Smooth muscle cell (in vitro differentiated cells): Measurements from ENCODE around the gene PDE4A. TPM values are rescaled to one million over a fixed set of nuclear protein-coding genes. Genes with fewer than 3 reads are reported as not detected.

Experiments used
- DNase-seq: peaks from one replicate; lab custom pipeline; 2025; ENCODE audit not compliant: unreplicated experiment; lab: John Stamatoyannopoulos, UW
- H2AFZ ChIP-seq: fragments of 200-600 bp; sonication (generic); 2 replicates; pipeline ENCODE4 v1.6.0; 2016; ENCODE audit warnings: antibody characterized with exemption, low read depth, mild to moderate bottlenecking
- H3F3A ChIP-seq: fragments of 200-600 bp; sonication (generic); 2 replicates; pipeline ENCODE4 v1.6.0; 2017; ENCODE audit warnings: antibody characterized with exemption, low read depth
- H3K27ac ChIP-seq: fragments of 200-600 bp; sonication (generic); 2 replicates; pipeline ENCODE4 v1.5.1; 2016; ENCODE audit warnings: low read depth, mild to moderate bottlenecking
- H3K27me3 ChIP-seq: fragments of 200-600 bp; sonication (generic); 2 replicates; pipeline ENCODE4 v1.6.1; 2016; ENCODE audit warnings: low read depth, mild to moderate bottlenecking
- H3K36me3 ChIP-seq: fragments of 200-600 bp; sonication (generic); 2 replicates; pipeline ENCODE4 v1.5.1; 2016; ENCODE audit warnings: low read depth
- H3K4me1 ChIP-seq: fragments of 200-600 bp; sonication (generic); 2 replicates; pipeline ENCODE4 v1.5.1; 2016; ENCODE audit warnings: low read depth
- H3K4me2 ChIP-seq: fragments of 200-600 bp; sonication (generic); 2 replicates; pipeline ENCODE4 v1.6.0; 2016; ENCODE audit warnings: mild to moderate bottlenecking
- H3K4me3 ChIP-seq: fragments of 200-600 bp; sonication (generic); 2 replicates; pipeline ENCODE4 v1.5.1; 2016; ENCODE audit warnings: mild to moderate bottlenecking
- H3K79me2 ChIP-seq: fragments of 200-600 bp; sonication (generic); 2 replicates; pipeline ENCODE4 v1.6.0; 2016; ENCODE audit warnings: low read depth, mild to moderate bottlenecking
- H3K9ac ChIP-seq: fragments of 200-600 bp; sonication (generic); 2 replicates; pipeline ENCODE4 v1.6.0; 2016; ENCODE audit warnings: low read depth
- H3K9me3 ChIP-seq: fragments of 200-600 bp; sonication (generic); replicated peaks from 2 replicates; pipeline ENCODE4 v1.5.1; 2016; ENCODE audit warnings: low read depth
- H4K20me1 ChIP-seq: fragments of 200-600 bp; sonication (generic); 2 replicates; pipeline ENCODE4 v1.6.0; 2016; ENCODE audit warnings: low read depth
- CTCF ChIP-seq: fragments of 200-600 bp; sonication (generic); IDR thresholded peaks from 2 replicates; pipeline ENCODE4 v1.5.1; 2017; ENCODE audit warnings: borderline replicate concordance, mild to moderate bottlenecking, antibody characterized with exemption; ENCODE audit not compliant: insufficient read depth, poor library complexity, severe bottlenecking
- WGBS: methylation state at CpG from one replicate; pipeline ENCODE4 v1.1.7; 2016; ENCODE audit warnings: low lambda C conversion rate; 5-methylcytosine and 5-hydroxymethylcytosine counted together
- polyA plus RNA-seq: library from polyadenylated mRNA; unstranded; fragments of >200 nt; fragmentation: Nextera tagmentation; extraction: Ambion mirVana; gene quantifications from 2 replicates; pipeline ENCODE4 v1.2.1, GENCODE V29; 2016
- total RNA-seq: library from RNA; depleted of rRNA; stranded (reverse); fragments of >200 nt; gene quantifications from 2 replicates; pipeline ENCODE4 v1.2.3, GENCODE V29; 2014

The PDE4A gene
- total and polyA plus RNA-seq, 2 experiments from 2014 or later = 2.7 to 16.4 TPM

GRCh38 chr19:10422046-10422461, 1.7 kb downstream of the PDE4A start:
- no peaks in the 10 kb centered on the region for H3K36me3 ChIP-seq
- H3F3A ChIP-seq = peaks cover 3% of the 10 kb centered on the region

GRCh38 chr19:10422846-10423245, 2.5 kb downstream of the PDE4A start:
- Histone ChIP-seq H3K4me2 (no peak overlapping the region), H3K27me3 (peaks cover 63% of the 10 kb centered on the region)
- WGBS = 91% methylated on average over 3 of the region's 3 CpGs

More at GRCh38 chr19:10422046-10422461, 1.7 kb downstream of the PDE4A start:
- H4K20me1 ChIP-seq = no peaks in the 10 kb centered on the region
- no peak overlapping the region for H3K27ac ChIP-seq
- no peak overlapping the region for H2AFZ ChIP-seq
- 72% methylated on average over 4 of the region's 4 CpGs for WGBS
- no peak overlapping the region for H3K4me2 ChIP-seq
- peaks cover 71% of the 10 kb centered on the region for H3K27me3 ChIP-seq
- peaks cover 14% of the 10 kb centered on the region for H3K4me1 ChIP-seq
- no peak for TF ChIP-seq CTCF
- H3K79me2 ChIP-seq = no peaks in the 10 kb centered on the region
- no peaks in the 10 kb centered on the region for H3K9me3 ChIP-seq
- no peak overlapping the region for H3K9ac ChIP-seq
- H3K4me3 ChIP-seq = no peak overlapping the region
- DNase-seq = no peak

GRCh38 chr19:10424011-10424637, 3.8 kb downstream of the PDE4A start:
- no peaks in the 10 kb centered on the region for H3K79me2 ChIP-seq
- H3K27ac ChIP-seq = no peak overlapping the region
- no peak overlapping the region for H3K9ac ChIP-seq
- H3K36me3 ChIP-seq = no peaks in the 10 kb centered on the region
- no peaks in the 10 kb centered on the region for H4K20me1 ChIP-seq
- peaks cover 51% of the 10 kb centered on the region for H3K27me3 ChIP-seq
- H3K4me3 ChIP-seq = peak overlapping the region; percentile 27
- TF ChIP-seq CTCF = peak; percentile 88
- peak overlapping the region; percentile 88 for H3K4me2 ChIP-seq
- H3F3A ChIP-seq = no peaks in the 10 kb centered on the region
- peak; percentile 64 for DNase-seq
- H2AFZ ChIP-seq = no peak overlapping the region
- no peaks in the 10 kb centered on the region for H3K4me1 ChIP-seq
- H3K9me3 ChIP-seq = no peaks in the 10 kb centered on the region
- 10% methylated on average over 38 of the region's 38 CpGs for WGBS

More at GRCh38 chr19:10422846-10423245, 2.5 kb downstream of the PDE4A start:
- Histone ChIP-seq H3K9me3 (no peaks in the 10 kb centered on the region), H3K79me2 (no peaks in the 10 kb centered on the region), H2AFZ (no peak overlapping the region), H4K20me1 (no peaks in the 10 kb centered on the region), H3K4me3 (no peak overlapping the region), H3K4me1 (peaks cover 10% of the 10 kb centered on the region), H3K9ac (no peak overlapping the region), H3K27ac (no peak overlapping the region), H3K36me3 (no peaks in the 10 kb centered on the region), H3F3A (no peaks in the 10 kb centered on the region)
- no peak for DNase-seq
- no peak for TF ChIP-seq CTCF

GRCh38 chr19:10427169-10427568, 6.8 kb downstream of the PDE4A start:
- DNase-seq = no peak
- Histone ChIP-seq H4K20me1 (no peaks in the 10 kb centered on the region), H2AFZ (no peak overlapping the region), H3K36me3 (no peaks in the 10 kb centered on the region), H3K4me2 (no peak overlapping the region), H3F3A (no peaks in the 10 kb centered on the region), H3K9ac (no peak overlapping the region), H3K4me3 (no peak overlapping the region), H3K27me3 (peaks cover 22% of the 10 kb centered on the region), H3K4me1 (no peaks in the 10 kb centered on the region), H3K27ac (no peak overlapping the region), H3K79me2 (no peaks in the 10 kb centered on the region), H3K9me3 (no peaks in the 10 kb centered on the region)
- no peak for TF ChIP-seq CTCF
- 95% methylated on average over 5 of the region's 6 CpGs for whole genome bisulfite sequencing
